Measurements from ENCODE around the gene SNX1. TPM values are rescaled to one million over a fixed set of nuclear protein-coding genes. Genes with fewer than 3 reads are reported as not detected.
"Not testable (repeated sequence)": the region's sequence is repeated elsewhere in the genome, so short reads cannot be mapped to it uniquely, and the experiment has no call there.

SNX1 gene
- polyA plus RNA-seq, 4 donors, result 97.5 to 115 (median 104) TPM

DNA sequence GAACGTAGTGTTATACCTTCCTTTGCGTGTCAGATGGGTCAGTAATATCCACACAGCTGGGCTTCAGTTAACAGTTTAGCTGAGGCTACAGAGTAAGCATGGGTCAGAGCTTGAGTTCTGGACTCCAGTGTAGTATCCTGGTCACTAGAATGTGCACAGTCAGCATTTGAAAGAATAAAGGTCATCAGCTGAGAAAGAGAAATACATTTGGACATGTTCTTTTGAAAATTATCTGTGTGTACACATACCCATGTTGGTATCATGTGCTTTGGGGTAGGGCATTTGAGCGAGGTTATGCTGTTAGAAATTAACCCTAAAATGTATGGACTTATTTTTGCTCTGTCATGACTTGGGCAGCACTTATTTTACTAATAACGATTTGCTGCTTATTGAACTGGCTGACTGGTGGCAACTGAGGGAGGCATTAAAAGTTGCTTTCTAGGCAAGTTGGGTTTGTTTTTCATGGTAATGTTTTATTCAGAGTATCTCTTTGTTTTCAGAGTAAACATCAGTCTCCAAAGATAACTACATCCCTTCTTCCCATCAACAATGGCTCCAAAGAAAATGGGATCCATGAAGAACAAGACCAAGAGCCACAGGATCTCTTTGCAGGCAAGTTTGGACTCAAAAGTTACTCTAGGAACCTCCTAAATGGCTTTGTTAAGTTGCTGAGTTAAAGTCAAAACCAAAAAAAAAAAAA is 16.4 kb downstream of the SNX1 start:
- DNase-seq (ENCODE audit: low read depth in 4 of 4, low spot score in 3 of 4), result no peak

DNA sequence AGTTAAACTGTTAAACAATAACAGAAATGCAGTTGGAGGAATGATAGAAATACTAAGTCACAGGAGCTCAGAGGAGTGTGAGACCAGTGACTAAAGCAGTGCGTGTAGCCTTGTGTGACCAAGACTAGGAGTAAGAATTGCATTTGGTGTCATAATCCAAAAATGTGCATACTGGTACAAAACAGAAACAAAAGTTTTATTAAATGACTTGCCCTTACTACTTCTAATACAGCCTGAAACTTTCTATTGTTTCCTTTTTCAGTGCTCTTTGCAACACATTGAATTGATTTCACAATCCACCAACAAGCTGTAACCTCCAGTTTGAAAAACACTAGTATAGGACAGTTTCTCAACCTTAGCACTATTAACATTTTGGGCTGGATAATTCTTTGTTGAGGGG is 17.1 kb downstream of the SNX1 start:
- no peak for DNase-seq (ENCODE audit: low read depth in 4 of 4, low spot score in 3 of 4)

DNA sequence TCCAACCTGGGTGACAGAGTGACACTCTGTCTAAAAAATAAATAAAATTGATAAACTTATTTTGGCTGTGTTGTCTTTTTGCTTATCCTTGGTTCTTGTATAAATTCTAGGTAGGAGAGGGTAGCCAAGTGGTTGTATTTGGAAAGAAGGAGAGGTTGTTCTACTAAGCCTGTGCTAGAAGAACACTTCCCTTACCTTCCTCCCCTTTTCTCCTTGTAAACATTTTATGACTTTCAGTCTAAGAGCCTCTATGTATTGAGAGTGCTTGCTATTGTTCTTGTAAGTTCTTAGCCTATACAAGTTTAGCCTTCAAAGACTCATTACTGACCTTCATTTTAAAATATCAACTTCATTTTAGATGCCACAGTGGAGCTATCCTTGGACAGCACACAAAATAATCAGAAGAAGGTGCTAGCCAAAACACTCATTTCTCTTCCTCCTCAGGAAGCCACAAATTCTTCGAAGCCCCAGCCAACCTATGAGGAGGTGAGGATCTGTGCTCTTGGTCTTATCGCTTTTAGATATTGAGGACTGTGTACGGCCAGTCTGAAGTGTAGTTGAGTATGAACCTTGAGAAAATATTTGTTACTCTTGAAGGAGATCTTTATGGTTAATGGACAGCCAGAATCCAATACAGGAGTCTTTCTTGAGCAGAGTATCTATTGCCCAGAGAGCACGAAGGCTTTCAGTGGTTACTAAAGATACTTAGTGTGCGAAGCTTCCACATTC is 22.1 kb downstream of the SNX1 start:
- DNase-seq (ENCODE audit: low read depth in 4 of 4, low spot score in 3 of 4), result no peak

DNA sequence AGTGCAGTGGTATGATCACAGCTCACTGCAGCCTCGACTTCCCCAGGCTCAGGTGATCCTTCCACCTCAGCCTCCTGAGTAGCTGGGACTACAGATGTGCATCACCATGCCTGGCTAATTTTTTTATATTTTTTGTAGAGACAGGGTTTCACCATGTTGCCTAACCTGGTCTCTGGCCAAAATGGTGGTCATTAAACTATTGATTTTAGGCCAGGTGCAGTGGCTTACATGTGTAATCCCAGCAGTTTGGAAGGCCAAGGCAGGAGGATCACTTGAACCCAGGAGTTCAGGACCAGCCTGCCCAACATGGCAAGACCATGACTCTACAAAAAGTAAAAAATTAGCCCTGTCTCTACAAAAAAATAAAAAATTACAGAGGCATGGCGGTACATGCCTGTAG is 24.5 kb downstream of the SNX1 start:
- DNase-seq (ENCODE audit: low read depth in 4 of 4, low spot score in 3 of 4), result not testable (repeated sequence)

- no peak for DNase-seq (ENCODE audit: low read depth in 4 of 4, low spot score in 3 of 4)
These were observed 25.8 kb downstream of the SNX1 start for GRCh38 chr15:64121614-64122013.

DNA sequence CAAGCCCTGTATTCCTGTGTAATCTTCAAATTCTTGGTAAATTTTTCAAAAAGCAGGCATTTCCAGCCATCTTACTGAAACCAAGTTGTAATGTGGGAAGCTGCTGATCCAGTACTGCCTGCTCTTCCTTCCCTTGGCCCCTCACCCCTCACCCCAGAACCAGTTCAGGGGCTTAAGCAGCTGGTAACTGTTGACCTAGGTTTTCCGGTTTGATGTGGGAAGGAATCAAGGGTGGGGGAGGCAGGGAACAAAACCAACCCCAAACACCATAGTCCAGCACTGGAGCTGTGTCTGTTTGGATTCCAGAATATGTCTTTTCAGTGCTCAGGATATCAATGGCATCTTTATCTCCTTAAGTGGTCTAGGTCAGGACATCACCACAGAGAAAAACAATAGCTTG is 26.7 kb downstream of the SNX1 start:
- DNase-seq (ENCODE audit: low read depth in 4 of 4, low spot score in 3 of 4), result no peak

GRCh38 chr15:64122936-64123351 is 27.2 kb downstream of the SNX1 start:
- no peak for DNase-seq (ENCODE audit: low read depth in 4 of 4, low spot score in 3 of 4)

- no peak for DNase-seq (ENCODE audit: low read depth in 4 of 4, low spot score in 3 of 4)
These were observed 30.2 kb downstream of the SNX1 start for GRCh38 chr15:64125978-64126377.

DNA sequence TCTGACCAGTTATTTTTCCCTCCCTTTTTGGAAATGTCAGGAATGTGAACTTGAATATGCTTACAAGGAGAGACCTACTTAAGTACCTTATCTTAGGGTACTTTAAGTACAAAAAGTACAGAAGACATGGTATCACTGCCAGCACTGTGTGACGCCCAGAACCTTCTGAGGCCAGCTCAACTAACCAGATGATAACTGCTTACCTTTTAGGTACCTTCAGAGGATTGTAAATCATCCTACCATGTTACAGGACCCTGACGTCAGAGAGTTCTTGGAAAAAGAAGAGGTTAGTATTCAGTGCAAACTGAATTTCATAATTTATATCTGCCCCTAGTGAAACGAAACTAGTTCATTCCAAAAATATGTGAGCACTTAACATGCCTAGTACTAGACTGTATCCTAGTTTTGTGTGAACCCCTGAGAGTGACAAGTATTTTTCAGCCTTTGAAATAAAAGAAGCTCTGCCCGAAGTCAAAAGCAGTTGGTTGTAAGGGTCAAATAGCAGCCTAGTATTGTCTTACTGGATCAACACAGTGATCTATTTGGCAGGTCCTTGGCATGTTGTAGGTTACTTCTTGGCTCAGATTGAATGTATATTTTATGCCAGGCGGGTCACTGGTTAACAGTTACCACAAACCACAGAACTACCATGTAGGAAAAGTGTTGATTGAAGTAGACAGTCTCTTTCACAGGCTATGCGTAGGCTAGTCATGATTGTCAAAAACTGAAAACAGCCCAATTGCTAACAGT is 31.9 kb downstream of the SNX1 start:
- DNase-seq (ENCODE audit: low read depth in 4 of 4, low spot score in 3 of 4), result no peak

- DNase-seq (ENCODE audit: low read depth in 4 of 4, low spot score in 3 of 4), result no peak
These were observed 34.4 kb downstream of the SNX1 start for GRCh38 chr15:64130159-64130558.

- no peak for DNase-seq (ENCODE audit: low read depth in 4 of 4, low spot score in 3 of 4)
These were observed 35.8 kb downstream of the SNX1 start for GRCh38 chr15:64131547-64131946.

GRCh38 chr15:64132217-64132616 is 36.4 kb downstream of the SNX1 start:
- DNase-seq (ENCODE audit: low read depth in 4 of 4, low spot score in 3 of 4), result no peak

DNA sequence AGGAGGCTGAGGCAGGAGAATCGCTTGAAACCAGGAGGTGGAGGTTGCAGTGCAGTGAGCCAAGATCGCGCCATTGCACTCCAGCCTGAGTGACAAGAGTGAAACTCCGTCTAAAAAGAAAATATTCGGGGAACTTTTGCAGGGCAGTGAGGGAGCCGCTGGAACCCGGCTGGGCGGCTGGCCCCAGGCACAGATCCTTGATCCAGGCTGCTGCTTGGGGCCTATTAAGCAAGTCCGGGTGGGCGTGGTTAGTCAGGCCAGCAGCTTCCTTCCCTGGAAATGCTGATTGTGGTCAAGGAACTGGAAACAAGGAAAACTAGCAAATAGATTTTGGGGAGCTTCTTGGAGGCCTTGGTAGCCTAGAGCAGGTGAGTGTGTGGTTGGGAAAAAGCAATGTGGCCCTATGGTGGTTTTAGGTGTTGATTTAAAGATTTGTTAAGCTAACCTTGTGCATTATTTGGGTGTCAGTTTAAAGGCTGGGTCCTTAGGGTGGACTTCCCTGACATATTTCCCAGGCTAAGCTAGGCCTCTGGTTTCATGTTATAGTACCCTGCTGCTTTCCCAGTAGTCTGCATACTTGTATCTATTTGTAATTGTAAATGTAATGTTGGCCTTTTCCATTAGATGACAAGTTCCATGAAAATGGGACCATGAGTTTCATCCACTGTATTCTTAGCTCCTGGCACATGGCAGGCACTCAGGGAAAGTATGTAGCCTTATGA is 38.0 kb downstream of the SNX1 start:
- DNase-seq (ENCODE audit: low read depth in 4 of 4, low spot score in 3 of 4), result no peak

DNA sequence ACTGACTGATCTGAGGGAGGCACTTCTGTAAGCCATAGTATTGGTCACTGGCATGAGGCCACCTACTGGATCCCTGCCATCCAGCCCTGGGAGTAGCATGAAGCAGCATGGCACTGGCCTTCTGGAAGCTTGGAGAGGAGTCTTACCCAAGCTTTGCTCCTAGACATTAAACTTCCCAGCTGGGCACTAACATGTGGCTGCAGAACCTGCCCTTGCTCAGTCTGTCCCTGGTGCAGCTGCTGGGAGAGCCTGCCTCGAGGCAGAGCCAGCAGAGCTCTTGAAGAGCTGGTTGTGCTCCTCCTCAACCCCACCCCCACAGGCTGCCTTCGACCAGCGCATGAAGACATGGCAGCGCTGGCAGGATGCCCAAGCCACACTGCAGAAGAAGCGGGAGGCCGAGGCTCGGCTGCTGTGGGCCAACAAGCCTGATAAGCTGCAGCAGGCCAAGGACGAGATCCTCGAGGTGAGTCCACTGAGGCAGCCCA is 38.6 kb downstream of the SNX1 start:
- no peak for DNase-seq (ENCODE audit: low read depth in 4 of 4, low spot score in 3 of 4)

- no peak for DNase-seq (ENCODE audit: low read depth in 4 of 4, low spot score in 3 of 4)
These were observed 40.6 kb downstream of the SNX1 start for GRCh38 chr15:64136347-64136746.

DNA sequence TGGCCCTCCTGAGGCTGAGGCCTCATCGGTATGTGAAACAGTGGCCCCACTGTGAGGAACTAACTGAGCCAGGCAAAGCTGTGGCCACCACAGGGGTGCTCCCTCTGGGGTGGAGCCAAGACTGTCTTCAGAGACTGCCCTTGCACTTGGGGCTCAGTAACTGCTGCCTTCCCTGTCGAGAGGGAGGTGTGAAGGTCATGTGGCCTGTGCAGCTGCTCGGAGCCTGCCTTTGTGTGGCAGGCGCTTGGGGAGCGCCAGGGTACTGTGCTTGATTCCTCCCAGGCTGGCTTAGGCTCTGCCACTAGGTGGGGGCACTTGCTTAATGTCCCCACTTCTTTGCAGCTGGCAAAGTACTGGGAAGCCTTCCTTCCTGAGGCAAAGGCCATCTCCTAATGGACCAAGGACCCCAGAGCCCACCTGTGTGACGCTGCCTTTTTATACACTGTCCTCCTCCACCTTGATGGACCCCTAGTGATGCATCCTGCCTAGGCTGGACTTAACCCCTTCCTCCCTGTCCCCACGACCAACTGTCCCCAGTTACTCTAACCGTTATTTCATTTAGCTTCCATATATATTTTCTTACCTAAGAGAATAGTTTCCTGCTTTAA is 41.5 kb downstream of the SNX1 start:
- DNase-seq (ENCODE audit: low read depth in 4 of 4, low spot score in 3 of 4), result no peak

DNA sequence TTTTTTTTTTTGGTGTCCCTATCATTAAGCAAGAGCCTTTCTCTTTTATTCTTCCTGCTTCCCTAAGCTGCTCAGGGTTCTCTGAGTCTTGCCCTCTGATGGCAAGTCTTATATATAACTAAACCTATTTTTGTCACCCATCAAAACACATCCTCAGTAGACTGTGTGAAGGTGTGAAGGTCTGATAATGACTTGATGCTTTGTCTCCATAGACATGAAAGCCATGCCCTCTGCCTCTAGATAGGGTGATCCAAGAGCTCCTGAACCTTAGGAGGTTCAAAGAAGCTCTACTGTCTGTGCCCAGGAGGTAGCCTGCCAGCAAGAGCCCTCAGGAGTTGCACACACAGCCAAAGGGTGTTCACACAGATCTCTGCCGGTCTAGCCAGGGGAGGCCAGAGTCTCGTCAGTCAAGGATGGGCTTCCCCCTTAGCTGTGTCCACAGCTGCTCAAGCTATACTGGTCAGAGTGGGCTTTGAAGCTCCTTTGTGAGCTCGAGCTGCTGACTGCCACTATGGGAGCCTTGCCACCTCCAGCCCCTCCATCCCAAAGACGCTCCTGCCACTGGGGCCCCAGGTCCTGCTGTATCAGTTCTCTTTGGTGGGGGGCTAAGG is 42.7 kb downstream of the SNX1 start:
- no peak for DNase-seq (ENCODE audit: low read depth in 4 of 4, low spot score in 3 of 4)

DNA sequence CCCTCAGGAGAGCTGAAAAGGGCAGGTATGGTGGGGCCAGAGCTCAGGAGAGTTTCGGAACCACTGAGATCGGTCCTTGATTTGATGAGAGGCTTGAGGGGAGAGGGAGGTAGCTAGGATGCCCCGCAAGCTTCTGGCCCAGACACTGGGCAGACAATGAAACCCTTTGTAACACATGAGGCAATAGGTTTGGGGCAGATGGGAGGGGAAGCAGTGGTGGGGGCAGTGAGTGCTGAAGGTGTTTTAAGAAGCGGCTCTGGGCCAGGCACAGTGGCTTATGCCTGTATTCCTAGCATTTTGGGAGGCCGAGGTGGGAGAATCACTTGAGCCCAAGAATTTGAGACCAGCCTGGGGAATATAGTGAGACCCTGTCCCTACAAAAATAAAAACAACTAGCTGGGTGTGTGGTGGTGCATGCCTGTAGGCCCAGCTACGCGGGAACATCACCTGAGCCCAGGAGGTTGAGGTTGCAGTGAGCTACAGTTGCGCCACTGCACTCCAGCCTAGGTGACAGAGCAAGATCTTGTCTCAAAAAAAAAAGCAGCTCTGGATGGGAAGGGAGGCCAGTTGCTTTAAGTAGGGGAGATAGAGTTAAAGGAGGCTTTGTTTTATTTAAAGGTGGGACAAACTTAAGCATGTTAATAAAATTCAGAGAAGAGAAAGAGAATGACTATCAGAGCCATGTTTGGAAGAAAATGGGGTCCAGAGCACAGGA is 46.2 kb downstream of the SNX1 start:
- DNase-seq (ENCODE audit: low read depth in 4 of 4, low spot score in 3 of 4), result no peak

GRCh38 chr15:64143276-64143675 is 47.5 kb downstream of the SNX1 start:
- DNase-seq (ENCODE audit: low read depth in 4 of 4, low spot score in 3 of 4), result no peak

All from right renal pelvis (tissue), 4 donors.